HEK293 (cell line): ENCODE measurements around the gene AQP9.

Source experiments
- ZNF146 ChIP-seq: fragments of 450-650 bp; formaldehyde crosslinking; IDR thresholded peaks from 2 replicates; pipeline ENCODE4 v1.5.1; 2016; ENCODE audit warnings: missing biosample characterization, missing genetic modification characterization
- TF ChIP-seq, protein P1 (sequence below): fragments of 450-650 bp; formaldehyde crosslinking; IDR thresholded peaks from 2 replicates; pipeline ENCODE4 v1.5.1; 2016; ENCODE audit warnings: missing biosample characterization, missing genetic modification characterization

- TF ChIP-seq, protein P1, sequence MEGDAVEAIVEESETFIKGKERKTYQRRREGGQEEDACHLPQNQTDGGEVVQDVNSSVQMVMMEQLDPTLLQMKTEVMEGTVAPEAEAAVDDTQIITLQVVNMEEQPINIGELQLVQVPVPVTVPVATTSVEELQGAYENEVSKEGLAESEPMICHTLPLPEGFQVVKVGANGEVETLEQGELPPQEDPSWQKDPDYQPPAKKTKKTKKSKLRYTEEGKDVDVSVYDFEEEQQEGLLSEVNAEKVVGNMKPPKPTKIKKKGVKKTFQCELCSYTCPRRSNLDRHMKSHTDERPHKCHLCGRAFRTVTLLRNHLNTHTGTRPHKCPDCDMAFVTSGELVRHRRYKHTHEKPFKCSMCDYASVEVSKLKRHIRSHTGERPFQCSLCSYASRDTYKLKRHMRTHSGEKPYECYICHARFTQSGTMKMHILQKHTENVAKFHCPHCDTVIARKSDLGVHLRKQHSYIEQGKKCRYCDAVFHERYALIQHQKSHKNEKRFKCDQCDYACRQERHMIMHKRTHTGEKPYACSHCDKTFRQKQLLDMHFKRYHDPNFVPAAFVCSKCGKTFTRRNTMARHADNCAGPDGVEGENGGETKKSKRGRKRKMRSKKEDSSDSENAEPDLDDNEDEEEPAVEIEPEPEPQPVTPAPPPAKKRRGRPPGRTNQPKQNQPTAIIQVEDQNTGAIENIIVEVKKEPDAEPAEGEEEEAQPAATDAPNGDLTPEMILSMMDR (tag by site-specific recombination), result no peak
- no peak for TF ChIP-seq ZNF146 (tag by site-specific recombination)
These were observed 26.7 kb downstream of the AQP9 start for GRCh38 chr15:58164926-58165325.
